ENCODE measurements around the gene LRRC8C.

GRCh38 chr1:89739013-89739843 lies 106.3 kb downstream of the LRRC8C start:
- TF ChIP-seq CTCF (IDR thresholded peaks at IDR 0.05) (no peak), POLR2A (IDR thresholded peaks at IDR 0.05) (no peak)

Measured in heart left ventricle (tissue), 13 donors.